Measurements from ENCODE around the gene XRCC1. TPM values are rescaled to one million over a fixed set of nuclear protein-coding genes. Genes with fewer than 3 reads are reported as not detected.

XRCC1 gene
- total and polyA plus RNA-seq, 7 donors, result 8.8 to 31.8 (median 19.9) TPM

- 91 to 94% methylated on average over 6 of the region's 6 CpGs for WGBS, 2 donors
Measured at GRCh38 chr19:43616954-43617353, 41.6 kb upstream of the XRCC1 start.

GRCh38 chr19:43616306-43616705 lies 41.0 kb upstream of the XRCC1 start:
- Histone ChIP-seq H3K36me3 (peaks cover 3 to 29% (median 7%) of the 10 kb centered on the region in 4 donors), H3K4me1 (peaks cover 0 to 29% (median 17%) of the 10 kb centered on the region in 4 donors), H3K9me3 (no peaks in the 10 kb centered on the region), H3K27me3 (no peaks in the 10 kb centered on the region), H3K27ac (no peak overlapping the region), H3K4me3 (no peak overlapping the region)
- TF ChIP-seq EP300 (IDR thresholded peaks at IDR 0.05), result no peak
- TF ChIP-seq POLR2A (IDR thresholded peaks at IDR 0.05), result no peak
- TF ChIP-seq POLR2AphosphoS5 (IDR thresholded peaks at IDR 0.05), result no peak
- TF ChIP-seq CTCF (IDR thresholded peaks at IDR 0.05), result no peak
- intact Hi-C loops (cut with DNase I), result no loop called here
- no peak for DNase-seq
- WGBS, 2 donors, result 82 to 91% methylated on average over 1 of the region's 1 CpG

More at GRCh38 chr19:43616954-43617353, 41.6 kb upstream of the XRCC1 start:
- intact Hi-C loops (cut with DNase I), result no loop called here
- DNase-seq, result no peak
- peaks cover 3 to 24% (median 6%) of the 10 kb centered on the region in 4 donors for H3K36me3 ChIP-seq
- no peak for TF ChIP-seq EP300 (IDR thresholded peaks at IDR 0.05)
- no peak for TF ChIP-seq CTCF (IDR thresholded peaks at IDR 0.05)
- no peak for TF ChIP-seq POLR2AphosphoS5 (IDR thresholded peaks at IDR 0.05)
- TF ChIP-seq POLR2A (IDR thresholded peaks at IDR 0.05), result no peak
- H3K4me1 ChIP-seq, result peaks cover 0 to 29% (median 17%) of the 10 kb centered on the region in 4 donors
- no peaks in the 10 kb centered on the region for H3K9me3 ChIP-seq
- no peak overlapping the region for H3K4me3 ChIP-seq
- H3K27me3 ChIP-seq, result no peaks in the 10 kb centered on the region
- no peak overlapping the region for H3K27ac ChIP-seq

- DNase-seq, result no peak
- no peak overlapping the region for H3K27ac ChIP-seq
- H3K36me3 ChIP-seq, result peaks cover 3 to 40% (median 14%) of the 10 kb centered on the region in 4 donors
- H3K9me3 ChIP-seq, result no peaks in the 10 kb centered on the region
- H3K27me3 ChIP-seq, result no peaks in the 10 kb centered on the region
- no peak for TF ChIP-seq EP300 (IDR thresholded peaks at IDR 0.05)
- no peak for TF ChIP-seq CTCF (IDR thresholded peaks at IDR 0.05)
- no peak for TF ChIP-seq POLR2AphosphoS5 (IDR thresholded peaks at IDR 0.05)
- TF ChIP-seq POLR2A (IDR thresholded peaks at IDR 0.05), result no peak
- H3K4me3 ChIP-seq, result no peak overlapping the region
- intact Hi-C loops (cut with DNase I), result no loop called here
- H3K4me1 ChIP-seq, result peaks cover 0 to 6% (median 2%) of the 10 kb centered on the region in 4 donors
- WGBS, 2 donors, result 98% methylated on average over 12 of the region's 12 CpGs
Measured at GRCh38 chr19:43612374-43612773, 37.0 kb upstream of the XRCC1 start.

- Histone ChIP-seq H3K36me3 (peaks cover 3 to 45% (median 16%) of the 10 kb centered on the region in 4 donors), H3K27me3 (no peaks in the 10 kb centered on the region), H3K9me3 (no peaks in the 10 kb centered on the region), H3K4me1 (peaks cover 0 to 6% (median 2%) of the 10 kb centered on the region in 4 donors), H3K4me3 (no peak within 1 kb of the TSS), H3K27ac (no peak within 1 kb of the TSS)
- no peak for DNase-seq
- intact Hi-C loops (cut with DNase I), result no loop called here
- TF ChIP-seq EP300 (IDR thresholded peaks at IDR 0.05), result no peak
- TF ChIP-seq CTCF (IDR thresholded peaks at IDR 0.05), result no peak
- TF ChIP-seq POLR2A (IDR thresholded peaks at IDR 0.05), result no peak
- TF ChIP-seq POLR2AphosphoS5 (IDR thresholded peaks at IDR 0.05), result no peak
- 91 to 96% methylated on average over 3 of the region's 3 CpGs for WGBS, 2 donors
Measured at GRCh38 chr19:43611788-43612187, 36.5 kb upstream of the XRCC1 start, which contains the start of gene SRRM5. SRRM5 (plus strand) TSS chr19:43612088; CDS start chr19:43612122, 34 bp downstream.

- no peaks in the 10 kb centered on the region for H3K9me3 ChIP-seq
- H3K36me3 ChIP-seq, result peaks cover 3 to 53% (median 17%) of the 10 kb centered on the region in 4 donors
- H3K27me3 ChIP-seq, result no peaks in the 10 kb centered on the region
- TF ChIP-seq CTCF (IDR thresholded peaks at IDR 0.05) (no peak), EP300 (IDR thresholded peaks at IDR 0.05) (no peak), POLR2AphosphoS5 (IDR thresholded peaks at IDR 0.05) (no peak)
- H3K4me3 ChIP-seq, result no peak overlapping the region
- H3K27ac ChIP-seq, result no peak overlapping the region
- intact Hi-C loops (cut with DNase I), result no loop called here
- WGBS, 2 donors, result 77 to 80% methylated on average over 3 of the region's 3 CpGs
- DNase-seq, result no peak
- peaks cover 0 to 6% (median 0%) of the 10 kb centered on the region in 4 donors for H3K4me1 ChIP-seq
Measured at GRCh38 chr19:43610493-43610892, 35.2 kb upstream of the XRCC1 start.
